Type B pancreatic cell (in vitro differentiated cells): ENCODE measurements around the gene LSM12. TPM values are rescaled to one million over a fixed set of nuclear protein-coding genes. Genes with fewer than 3 reads are reported as not detected.

Experiments
- DNase-seq: peaks from one replicate; pipeline ENCODE4 v3.0.0; 2021; ENCODE audit warnings: mixed read lengths; ENCODE audit not compliant: unreplicated experiment; ENCODE audit errors: extremely low spot score
- H3K27ac Mint-ChIP-seq: 2 replicates; pipeline ENCODE4 v1.8.0; 2021; ENCODE audit warnings: mild to moderate bottlenecking, mixed read lengths
- H3K27me3 Mint-ChIP-seq: 2 replicates; pipeline ENCODE4 v1.8.0; 2021; ENCODE audit warnings: mixed read lengths
- H3K36me3 Mint-ChIP-seq: 2 replicates; pipeline ENCODE4 v1.8.0; 2021; ENCODE audit warnings: mixed read lengths
- H3K4me1 Mint-ChIP-seq: one replicate; pipeline ENCODE4 v1.8.0; 2021; ENCODE audit warnings: mixed read lengths; ENCODE audit not compliant: unreplicated experiment
- H3K4me3 Mint-ChIP-seq: 2 replicates; pipeline ENCODE4 v1.8.0; 2021; ENCODE audit warnings: mild to moderate bottlenecking, mixed read lengths
- H3K9me3 Mint-ChIP-seq: 2 replicates; pipeline ENCODE4 v1.8.0; 2021; ENCODE audit warnings: mixed read lengths
- CTCF ChIP-seq: fragments of 200-600 bp; sonication (generic); conservative IDR thresholded peaks from 2 replicates; pipeline ENCODE4 v1.5.0; 2021; ENCODE audit warnings: antibody characterized with exemption, mild to moderate bottlenecking
- total RNA-seq: library from RNA; stranded (reverse); gene quantifications from 2 replicates; pipeline ENCODE4 v1.2.1, GENCODE V29; 2021; ENCODE audit warnings: low replicate concordance

The LSM12 gene
- total RNA-seq, 1 donor from 2014 or later: 50.6 TPM

GRCh38 chr17:44112284-44113280 is 46.1 kb upstream of the LSM12 start:
- Mint-ChIP-seq H3K27ac (peak overlapping the region; percentile 66), H3K36me3 (no peaks in the 10 kb centered on the region), H3K9me3 (no peaks in the 10 kb centered on the region), H3K4me3 (peak overlapping the region; percentile 71), H3K4me1 (peaks cover 12% of the 10 kb centered on the region), H3K27me3 (no peaks in the 10 kb centered on the region)
- TF ChIP-seq CTCF: no peak
- no peak for DNase-seq

- peak overlapping the region; percentile 34 for H3K27ac Mint-ChIP-seq
- no peak for DNase-seq
- no peaks in the 10 kb centered on the region for H3K36me3 Mint-ChIP-seq
- H3K4me1 Mint-ChIP-seq: peaks cover 12% of the 10 kb centered on the region
- no peak overlapping the region for H3K4me3 Mint-ChIP-seq
- H3K27me3 Mint-ChIP-seq: no peaks in the 10 kb centered on the region
- H3K9me3 Mint-ChIP-seq: no peaks in the 10 kb centered on the region
- TF ChIP-seq CTCF: no peak
Observed at GRCh38 chr17:44111777-44112176, 45.3 kb upstream of the LSM12 start.

- Mint-ChIP-seq H3K4me1 (peaks cover 12% of the 10 kb centered on the region), H3K9me3 (no peaks in the 10 kb centered on the region), H3K4me3 (peak overlapping the region; percentile 52), H3K27me3 (no peaks in the 10 kb centered on the region), H3K27ac (no peak overlapping the region), H3K36me3 (no peaks in the 10 kb centered on the region)
- TF ChIP-seq CTCF: no peak
- DNase-seq: peak; percentile 86
Observed at GRCh38 chr17:44110823-44111633, 44.6 kb upstream of the LSM12 start.

GRCh38 chr17:44110011-44110686 is 43.7 kb upstream of the LSM12 start:
- no peak for TF ChIP-seq CTCF
- peaks cover 9% of the 10 kb centered on the region for H3K4me1 Mint-ChIP-seq
- DNase-seq: no peak
- H3K27ac Mint-ChIP-seq: no peak overlapping the region
- no peak overlapping the region for H3K4me3 Mint-ChIP-seq
- H3K9me3 Mint-ChIP-seq: no peaks in the 10 kb centered on the region
- H3K36me3 Mint-ChIP-seq: no peaks in the 10 kb centered on the region
- H3K27me3 Mint-ChIP-seq: no peaks in the 10 kb centered on the region

- H3K27me3 Mint-ChIP-seq: no peaks in the 10 kb centered on the region
- DNase-seq: no peak
- H3K4me1 Mint-ChIP-seq: peaks cover 9% of the 10 kb centered on the region
- no peak for TF ChIP-seq CTCF
- H3K4me3 Mint-ChIP-seq: no peak overlapping the region
- H3K27ac Mint-ChIP-seq: no peak overlapping the region
- H3K36me3 Mint-ChIP-seq: no peaks in the 10 kb centered on the region
- no peaks in the 10 kb centered on the region for H3K9me3 Mint-ChIP-seq
Observed at GRCh38 chr17:44109312-44109630, 42.8 kb upstream of the LSM12 start.
